MV-4-11 (cell line): Measurements from ENCODE around the gene ADAM19.
A peak's percentile ranks its signal among the peaks of the same experiment; 100 is the strongest.

Experiments
- DNase-seq: peaks from one replicate; lab custom pipeline; 2025; lab: John Stamatoyannopoulos, UW

The ADAM19 gene

GRCh38 chr5:157596487-157596886 lies 20.9 kb upstream of the ADAM19 start:
- peak; percentile 92 for DNase-seq

- DNase-seq: peak; percentile 64
These were observed 19.3 kb upstream of the ADAM19 start for GRCh38 chr5:157594675-157595459.

GRCh38 chr5:157594257-157594656 lies 18.7 kb upstream of the ADAM19 start:
- DNase-seq: no peak

- DNase-seq: no peak
These were observed 17.6 kb upstream of the ADAM19 start for GRCh38 chr5:157593052-157593757.

GRCh38 chr5:157592594-157592993 lies 17.0 kb upstream of the ADAM19 start:
- peak; percentile 52 for DNase-seq

GRCh38 chr5:157590478-157590877 lies 14.9 kb upstream of the ADAM19 start:
- no peak for DNase-seq

- no peak for DNase-seq
These were observed 9.1 kb upstream of the ADAM19 start for GRCh38 chr5:157584628-157585027.

- DNase-seq: peak; percentile 4
These were observed 7.4 kb upstream of the ADAM19 start for GRCh38 chr5:157582731-157583620.

GRCh38 chr5:157581901-157582300 lies 6.3 kb upstream of the ADAM19 start:
- peak; percentile 69 for DNase-seq

GRCh38 chr5:157578079-157578780 lies 2.7 kb upstream of the ADAM19 start:
- DNase-seq: no peak

- no peak for DNase-seq
These were observed 1.1 kb upstream of the ADAM19 start for GRCh38 chr5:157576678-157577077.

- DNase-seq: no peak
These were observed 857 bp downstream of the ADAM19 start for GRCh38 chr5:157574456-157575380.

- peak; percentile 98 for DNase-seq
These were observed 4.2 kb downstream of the ADAM19 start for GRCh38 chr5:157571357-157571827.

GRCh38 chr5:157570531-157571200 lies 4.9 kb downstream of the ADAM19 start:
- no peak for DNase-seq

GRCh38 chr5:157568720-157569119 lies 6.9 kb downstream of the ADAM19 start:
- no peak for DNase-seq

- peak; percentile 41 for DNase-seq
These were observed 7.4 kb downstream of the ADAM19 start for GRCh38 chr5:157568222-157568621.

GRCh38 chr5:157566902-157567489 lies 8.6 kb downstream of the ADAM19 start:
- DNase-seq: peak; percentile 94

- DNase-seq: no peak
These were observed 11.5 kb downstream of the ADAM19 start for GRCh38 chr5:157563929-157564716.
